Stimulated activated CD4-positive, alpha-beta T cell treated with anti-CD3 and anti-CD28 coated beads, TNF-alpha, amount 100 ng/mL, for 1 hour (primary cell): ENCODE results near the gene GGN.

Experiments
- DNase-seq, 3 donors: peaks; one replicate each; pipeline ENCODE4 v3.0.0-alpha.2; 2020; ENCODE audit warnings: low read depth in 3 of 3, low spot score in 1 of 3

Gene GGN

GRCh38 chr19:38388349-38389100 is 691 bp upstream of the GGN start, which contains the start of gene SPRED3:
Gene SPRED3 (plus strand): TSS chr19:38388697. CDS start chr19:38390303, 1,606 bp downstream.
- no peak for DNase-seq

DNA sequence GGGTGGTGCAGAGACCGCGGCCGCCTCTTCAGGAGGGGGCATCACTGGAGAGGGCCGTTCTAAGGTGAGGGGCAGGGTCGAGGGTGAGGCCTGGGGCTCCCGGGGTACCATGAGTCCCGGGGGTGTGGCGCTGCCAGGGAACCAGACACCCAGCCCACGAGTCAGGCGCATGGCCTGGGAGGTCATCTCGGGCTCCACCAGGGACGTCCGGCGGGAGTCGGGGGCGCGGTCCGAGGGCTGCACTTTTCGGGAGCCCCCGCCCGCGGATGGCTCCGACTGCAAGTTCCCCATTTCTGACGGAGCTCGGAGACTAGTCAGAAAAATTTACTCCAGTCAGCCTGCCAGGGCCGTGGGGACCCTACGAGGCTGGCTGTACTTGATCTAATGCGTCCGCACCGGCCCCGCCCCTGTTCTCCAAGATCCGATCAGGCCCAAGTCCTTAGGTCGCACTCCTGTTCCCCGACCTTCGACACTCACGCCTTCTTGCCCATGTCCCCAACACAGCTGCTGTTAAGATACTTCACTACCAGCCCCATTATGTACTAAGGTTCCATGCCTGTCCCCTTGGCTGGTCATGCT is 774 bp downstream of the GGN start:
- DNase-seq = no peak

- DNase-seq = no peak
Measured at GRCh38 chr19:38386300-38386970, 1.4 kb downstream of the GGN start.

GRCh38 chr19:38385804-38386257 is 2.0 kb downstream of the GGN start:
- DNase-seq = no peak

DNA sequence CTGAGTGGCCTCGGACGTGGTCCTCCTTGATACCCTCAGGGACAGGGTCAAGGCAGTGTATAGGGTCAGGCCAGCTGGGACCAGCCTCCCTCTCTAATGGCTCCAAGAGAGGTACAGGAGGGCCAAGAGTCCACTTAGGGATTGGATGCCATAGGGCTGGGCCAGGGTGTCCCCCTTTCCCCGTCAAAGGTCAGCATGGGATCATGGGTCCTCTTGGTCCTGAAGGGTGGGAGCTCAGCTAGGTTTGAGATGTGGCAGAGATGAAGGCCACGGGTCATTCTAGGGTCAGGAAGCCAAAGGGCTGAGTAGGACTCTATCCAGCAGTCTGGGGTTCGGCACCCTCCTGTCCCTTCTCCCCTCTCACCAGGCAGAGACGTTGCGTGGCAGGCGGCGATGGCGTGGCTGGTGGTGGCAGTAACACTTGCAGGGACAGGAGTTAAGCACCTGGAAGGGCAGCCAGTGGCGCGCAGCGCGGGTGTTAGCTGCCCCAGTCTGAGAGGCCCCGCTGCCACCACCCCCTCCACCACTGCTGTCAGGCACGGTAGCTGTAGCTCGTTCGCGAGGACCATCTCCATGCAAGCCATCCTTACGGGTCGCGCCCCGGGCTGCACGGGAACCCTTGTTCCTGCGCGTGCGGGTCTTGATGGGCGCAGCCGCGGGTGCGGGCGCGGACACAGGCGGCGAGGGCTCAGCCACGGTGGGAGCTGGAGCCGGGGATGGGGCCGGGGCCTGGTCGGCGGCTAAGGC is 2.6 kb downstream of the GGN start:
- no peak for DNase-seq

GRCh38 chr19:38384209-38385027 is 3.4 kb downstream of the GGN start:
- no peak for DNase-seq

DNA sequence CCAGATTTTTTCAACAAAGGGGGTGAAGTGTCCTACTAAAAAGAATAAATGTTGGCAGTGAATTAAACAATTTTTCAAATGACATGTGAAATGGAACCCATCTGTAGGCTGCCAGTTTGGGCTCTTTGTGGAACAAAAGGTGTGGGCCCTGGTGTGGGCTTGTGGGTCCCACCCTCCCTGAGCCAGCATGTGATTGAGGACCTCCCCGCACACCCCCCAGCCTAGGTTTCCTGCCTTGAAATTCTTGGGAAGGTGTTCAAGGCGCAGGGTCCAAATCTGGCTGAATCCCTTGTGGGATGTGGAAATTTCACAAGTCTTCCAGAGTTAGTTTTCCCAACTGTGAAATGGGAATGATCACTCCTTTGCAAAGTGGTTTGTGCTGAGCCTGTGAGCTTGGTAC is 4.1 kb downstream of the GGN start:
- DNase-seq = no peak

DNA sequence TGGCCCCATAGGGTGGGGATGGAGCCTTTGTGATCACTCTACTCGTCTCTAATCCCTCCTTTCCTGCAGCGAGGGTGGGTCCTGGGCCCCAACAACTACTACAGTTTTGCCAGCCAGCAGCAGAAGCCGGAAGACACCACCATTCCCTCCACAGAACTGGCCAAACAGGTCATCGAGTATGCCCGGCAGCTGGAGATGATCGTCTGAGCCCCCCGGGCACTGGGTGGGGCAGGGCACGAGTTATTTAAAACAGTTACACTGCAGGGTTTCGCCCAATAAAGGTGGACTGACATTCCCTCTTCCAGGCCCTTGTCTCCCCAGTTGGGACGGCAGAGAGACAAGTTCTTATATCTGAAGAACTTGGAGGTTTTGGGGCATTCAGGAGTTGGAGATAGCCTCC is 4.7 kb downstream of the GGN start:
- no peak for DNase-seq

DNA sequence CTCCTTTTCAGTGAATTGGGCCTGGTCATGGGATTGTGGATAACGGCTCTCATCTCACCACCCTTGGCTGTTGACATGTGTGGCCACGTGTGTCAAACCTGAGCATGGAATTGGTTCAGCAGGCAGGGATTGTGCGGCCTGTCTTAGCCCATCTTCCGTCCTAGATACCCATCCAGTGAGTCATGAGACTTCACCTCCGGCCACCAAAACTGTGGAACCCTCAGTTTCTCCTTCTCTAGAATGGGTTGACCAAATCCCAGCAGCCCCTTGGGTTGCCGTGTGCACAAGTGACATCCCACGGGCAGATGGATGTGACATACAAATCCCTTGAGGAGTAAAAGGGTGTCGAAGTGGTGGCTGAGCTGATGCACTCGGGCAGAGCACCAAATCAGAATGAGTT is 6.7 kb downstream of the GGN start:
- DNase-seq = no peak

DNA sequence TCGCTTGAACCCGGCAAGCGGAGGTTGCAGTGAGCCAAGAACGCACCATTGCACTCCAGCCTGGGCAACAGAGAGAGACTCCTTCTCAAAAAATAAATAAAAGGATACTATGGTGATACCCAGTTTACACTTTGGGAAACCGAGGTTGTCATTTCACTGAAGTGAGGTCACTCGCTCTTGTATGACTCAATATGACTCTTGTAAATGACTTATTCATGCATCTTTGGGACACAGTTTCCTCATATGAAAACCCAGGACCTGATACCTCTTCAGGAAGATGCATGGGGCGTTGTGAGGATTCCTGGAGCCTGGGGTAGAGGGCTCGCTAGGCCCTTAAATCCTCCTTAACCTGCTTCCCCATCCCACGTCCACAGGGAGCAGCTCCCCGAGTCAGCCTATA is 9.0 kb downstream of the GGN start:
- DNase-seq = no peak

DNA sequence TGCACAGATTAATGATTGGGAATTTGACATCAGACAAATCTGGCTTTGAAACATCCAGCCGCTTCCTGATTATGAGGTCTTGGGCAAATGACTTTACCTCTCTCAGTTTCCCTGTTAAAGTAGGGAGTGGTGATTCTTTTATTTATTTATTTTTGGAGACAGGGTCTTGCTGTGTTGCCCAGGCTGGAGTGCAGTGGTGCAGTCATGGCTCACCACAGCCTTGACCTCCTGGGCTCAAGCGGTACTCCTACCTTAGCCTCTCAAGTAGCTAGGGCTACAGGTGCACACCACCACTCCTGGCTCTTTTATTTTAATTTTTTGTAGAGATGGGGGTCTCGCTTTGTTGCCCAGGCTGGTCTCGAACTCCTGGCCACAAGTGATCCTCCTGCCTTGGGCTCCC is 10.8 kb downstream of the GGN start:
- DNase-seq = no peak

DNA sequence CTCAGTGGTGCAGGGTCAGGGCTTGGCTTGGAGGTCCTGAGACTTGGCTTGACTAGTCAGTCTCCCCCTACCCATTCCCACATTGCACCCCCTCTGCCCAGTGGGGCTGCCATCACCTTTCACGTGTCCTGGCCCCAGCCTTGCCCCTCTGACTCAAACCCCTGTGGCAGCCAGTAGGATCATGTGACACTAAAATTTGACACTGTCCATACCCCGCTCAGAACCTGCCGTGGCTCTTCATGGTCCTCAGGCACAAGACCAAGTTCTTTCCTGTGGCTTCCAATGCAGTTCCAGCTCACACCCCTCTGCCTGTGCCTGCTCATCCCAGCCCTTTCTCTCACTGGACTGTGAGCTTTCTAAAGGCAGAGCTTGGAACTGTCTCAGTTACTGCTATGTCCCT is 11.3 kb downstream of the GGN start:
- no peak for DNase-seq

- DNase-seq = no peak
Measured at GRCh38 chr19:38375748-38376147, 12.1 kb downstream of the GGN start.

- DNase-seq = no peak
Measured at GRCh38 chr19:38375098-38375493, 12.7 kb downstream of the GGN start.

GRCh38 chr19:38374332-38375097 is 13.3 kb downstream of the GGN start, which contains the start of gene PSMD8:
Gene PSMD8 (plus strand): TSS chr19:38374571. CDS start chr19:38374602, 31 bp downstream.
- peak; percentile 95 to 96 (median 96) for DNase-seq

GRCh38 chr19:38373907-38374331 is 13.9 kb downstream of the GGN start:
- DNase-seq = no peak

DNA sequence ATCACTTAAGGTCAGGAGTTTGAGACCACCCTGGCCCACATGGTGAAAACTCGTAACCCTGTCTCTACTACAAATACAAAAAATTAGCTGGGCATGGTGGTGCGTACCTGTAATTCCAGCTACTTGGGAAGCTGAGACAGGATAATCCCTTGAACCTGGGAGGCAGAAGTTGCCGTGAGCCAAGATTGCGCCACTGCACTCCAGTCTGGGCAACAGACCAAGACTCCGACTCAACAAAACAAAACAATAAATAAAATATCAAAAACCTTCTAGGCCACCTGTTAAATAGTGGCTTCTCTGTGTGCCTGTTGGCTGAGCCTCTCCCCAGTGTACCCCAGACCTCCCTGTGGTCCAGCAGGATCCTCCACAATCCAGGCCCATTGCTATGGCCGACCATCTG is 16.8 kb downstream of the GGN start:
- no peak for DNase-seq

DNA sequence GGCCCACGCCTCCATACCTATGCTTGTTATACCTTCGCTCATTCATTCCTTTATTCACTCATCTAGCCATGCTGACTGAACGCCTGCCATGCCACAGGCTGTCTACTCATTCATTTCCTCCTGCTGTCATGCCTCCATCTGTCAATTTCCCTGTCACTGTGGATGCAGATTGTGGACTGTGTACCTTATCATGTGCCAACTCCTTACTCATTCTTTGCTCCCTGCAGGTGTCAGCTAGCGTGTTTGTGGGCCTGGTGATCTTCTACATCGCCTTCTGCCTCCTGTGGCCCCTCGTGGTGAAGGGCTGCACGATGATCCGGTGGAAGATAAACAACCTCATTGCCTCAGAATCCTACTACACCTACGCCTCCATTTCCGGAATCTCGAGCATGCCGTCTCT is 17.5 kb downstream of the GGN start:
- no peak for DNase-seq

GRCh38 chr19:38369584-38369983 is 18.2 kb downstream of the GGN start:
- DNase-seq = no peak

GRCh38 chr19:38367041-38367440 is 20.8 kb downstream of the GGN start:
- DNase-seq = no peak
